Measurements from ENCODE around the gene WDR75.

Gene WDR75

GRCh38 chr2:189500456-189501160, 59.3 kb downstream of the WDR75 start:
- no peak for DNase-seq (ENCODE audit: low spot score)

- no peak for DNase-seq (ENCODE audit: low spot score)
Observed at GRCh38 chr2:189501487-189501886, 60.2 kb downstream of the WDR75 start.

GRCh38 chr2:189502714-189503113, 61.4 kb downstream of the WDR75 start:
- no peak for DNase-seq (ENCODE audit: low spot score)

- no peak for DNase-seq (ENCODE audit: low spot score)
Observed at GRCh38 chr2:189504238-189504637, 63.0 kb downstream of the WDR75 start.

- no peak for DNase-seq (ENCODE audit: low spot score)
Observed at GRCh38 chr2:189505492-189505891, 64.2 kb downstream of the WDR75 start.

- DNase-seq (ENCODE audit: low spot score) = peak; percentile 34
Observed at GRCh38 chr2:189506514-189506976, 65.3 kb downstream of the WDR75 start.

GRCh38 chr2:189511210-189511959, 70.1 kb downstream of the WDR75 start:
- no peak for DNase-seq (ENCODE audit: low spot score)

GRCh38 chr2:189511960-189512319, 70.7 kb downstream of the WDR75 start:
- no peak for DNase-seq (ENCODE audit: low spot score)

- no peak for DNase-seq (ENCODE audit: low spot score)
Observed at GRCh38 chr2:189512879-189513278, 71.6 kb downstream of the WDR75 start.

- DNase-seq (ENCODE audit: low spot score) = no peak
Observed at GRCh38 chr2:189514104-189514503, 72.8 kb downstream of the WDR75 start.

- DNase-seq (ENCODE audit: low spot score) = no peak
Observed at GRCh38 chr2:189515264-189515663, 74.0 kb downstream of the WDR75 start.

GRCh38 chr2:189516546-189516945, 75.3 kb downstream of the WDR75 start:
- no peak for DNase-seq (ENCODE audit: low spot score)

- peak; percentile 43 for DNase-seq (ENCODE audit: low spot score)
Observed at GRCh38 chr2:189517847-189518535, 76.7 kb downstream of the WDR75 start.

GRCh38 chr2:189519631-189520387, 78.5 kb downstream of the WDR75 start:
- DNase-seq (ENCODE audit: low spot score) = no peak

- no peak for DNase-seq (ENCODE audit: low spot score)
Observed at GRCh38 chr2:189521699-189522434, 80.6 kb downstream of the WDR75 start.

- DNase-seq (ENCODE audit: low spot score) = no peak
Observed at GRCh38 chr2:189522435-189523151, 81.3 kb downstream of the WDR75 start.

- no peak for DNase-seq (ENCODE audit: low spot score)
Observed at GRCh38 chr2:189524746-189525145, 83.5 kb downstream of the WDR75 start.

Data from kidney tubule cell (primary cell).